Fibroblast of villous mesenchyme (primary cell): ENCODE data around the gene PLCG1. TPM values are rescaled to one million over a fixed set of nuclear protein-coding genes. Genes with fewer than 3 reads are reported as not detected.
"Not testable (repeated sequence)": the region's sequence is repeated elsewhere in the genome, so short reads cannot be mapped to it uniquely, and the experiment has no call there.

ENCODE experiments used
- DNase-seq: peaks from one replicate; pipeline ENCODE4 v3.0.0-alpha.2; 2010; ENCODE audit warnings: low read depth
- H3K4me3 ChIP-seq: 2 replicates; pipeline ENCODE4 v1.5.1; 2011; ENCODE audit warnings: low read depth, mild to moderate bottlenecking, low read length
- total RNA-seq: library from RNA; depleted of rRNA; stranded (reverse); fragments of >200 nt; gene quantifications from 2 replicates; pipeline ENCODE4 v1.2.3, GENCODE V29; 2012
- TF ChIP-seq, protein P1 (sequence below): IDR thresholded peaks from 2 replicates; pipeline ENCODE4 v1.5.1; 2012; ENCODE audit warnings: low read depth, mild to moderate bottlenecking, low read length; ENCODE audit not compliant: insufficient read depth

Gene PLCG1
- total RNA-seq, 1 donor = 60.9 TPM

DNA sequence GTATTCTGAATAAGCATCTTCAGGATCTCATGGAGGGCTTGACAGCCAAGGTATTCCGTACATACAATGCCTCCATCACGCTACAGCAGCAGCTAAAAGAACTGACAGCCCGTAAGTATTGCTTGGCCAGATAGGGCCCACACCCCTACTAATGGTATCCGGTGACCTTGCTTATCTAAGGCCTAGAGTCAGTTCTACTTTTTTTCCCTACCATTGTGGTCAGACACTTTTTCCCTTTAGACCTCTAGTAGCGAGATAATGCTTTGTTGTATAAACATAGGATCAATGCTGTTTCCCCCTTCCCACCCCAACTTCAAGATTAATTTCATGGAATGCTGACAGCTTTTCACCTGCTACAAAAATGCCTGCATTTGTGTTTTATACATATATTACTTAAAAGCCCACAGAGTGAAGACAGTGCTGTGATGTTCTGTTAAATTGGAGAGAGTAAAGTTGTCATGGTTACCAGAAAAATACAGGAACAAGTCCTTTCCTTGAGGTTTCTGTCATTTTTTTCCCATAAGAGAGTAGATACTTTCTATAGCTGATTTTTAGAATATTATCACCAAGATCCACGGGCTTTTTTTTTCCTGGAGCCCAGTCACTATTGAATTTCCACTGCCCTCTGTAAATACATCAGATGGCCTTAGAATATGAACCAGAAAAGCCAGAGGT is 20.9 kb upstream of the PLCG1 start:
- no peak for DNase-seq
- no peak overlapping the region for H3K4me3 ChIP-seq
- TF ChIP-seq, protein P1, sequence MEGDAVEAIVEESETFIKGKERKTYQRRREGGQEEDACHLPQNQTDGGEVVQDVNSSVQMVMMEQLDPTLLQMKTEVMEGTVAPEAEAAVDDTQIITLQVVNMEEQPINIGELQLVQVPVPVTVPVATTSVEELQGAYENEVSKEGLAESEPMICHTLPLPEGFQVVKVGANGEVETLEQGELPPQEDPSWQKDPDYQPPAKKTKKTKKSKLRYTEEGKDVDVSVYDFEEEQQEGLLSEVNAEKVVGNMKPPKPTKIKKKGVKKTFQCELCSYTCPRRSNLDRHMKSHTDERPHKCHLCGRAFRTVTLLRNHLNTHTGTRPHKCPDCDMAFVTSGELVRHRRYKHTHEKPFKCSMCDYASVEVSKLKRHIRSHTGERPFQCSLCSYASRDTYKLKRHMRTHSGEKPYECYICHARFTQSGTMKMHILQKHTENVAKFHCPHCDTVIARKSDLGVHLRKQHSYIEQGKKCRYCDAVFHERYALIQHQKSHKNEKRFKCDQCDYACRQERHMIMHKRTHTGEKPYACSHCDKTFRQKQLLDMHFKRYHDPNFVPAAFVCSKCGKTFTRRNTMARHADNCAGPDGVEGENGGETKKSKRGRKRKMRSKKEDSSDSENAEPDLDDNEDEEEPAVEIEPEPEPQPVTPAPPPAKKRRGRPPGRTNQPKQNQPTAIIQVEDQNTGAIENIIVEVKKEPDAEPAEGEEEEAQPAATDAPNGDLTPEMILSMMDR = no peak

DNA sequence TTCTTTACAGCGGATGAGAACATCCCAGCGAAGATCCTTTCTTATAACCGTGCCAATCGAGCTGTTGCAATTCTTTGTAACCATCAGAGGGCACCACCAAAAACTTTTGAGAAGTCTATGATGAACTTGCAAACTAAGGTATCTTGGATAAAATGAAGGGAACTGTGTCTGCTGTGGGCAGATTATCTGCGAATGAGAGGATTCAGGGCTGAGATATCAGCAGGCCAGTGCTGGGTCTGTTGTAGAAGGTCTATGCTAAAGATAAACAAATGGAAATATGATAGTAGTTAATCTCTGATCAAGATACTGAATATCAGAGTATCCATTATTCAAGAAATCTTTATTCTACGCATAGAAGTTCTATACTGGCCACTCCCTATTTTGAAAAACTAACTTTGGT is 19.2 kb upstream of the PLCG1 start:
- not testable (repeated sequence) for H3K4me3 ChIP-seq, DNase-seq
- TF ChIP-seq, protein P1 = peak; percentile 7

DNA sequence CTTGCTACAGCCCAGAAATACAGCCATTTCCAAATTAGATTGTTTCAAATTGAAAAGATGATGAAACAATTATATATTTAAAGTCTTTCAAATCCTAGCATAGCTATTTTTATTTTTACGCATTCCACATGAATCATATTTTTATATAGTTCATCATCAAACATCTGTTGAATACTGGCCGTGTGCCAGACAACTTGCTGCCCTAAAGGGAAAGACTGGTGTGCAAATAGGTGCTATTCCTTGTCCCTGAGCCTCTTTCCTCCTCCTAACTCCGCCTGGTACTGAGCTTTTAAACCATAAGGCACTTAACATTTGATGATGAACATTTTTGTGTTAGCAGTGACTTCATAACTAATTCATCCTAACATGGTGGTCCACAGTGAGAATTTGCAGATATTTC is 18.7 kb upstream of the PLCG1 start:
- H3K4me3 ChIP-seq = no peak overlapping the region
- DNase-seq = no peak
- TF ChIP-seq, protein P1 = no peak

DNA sequence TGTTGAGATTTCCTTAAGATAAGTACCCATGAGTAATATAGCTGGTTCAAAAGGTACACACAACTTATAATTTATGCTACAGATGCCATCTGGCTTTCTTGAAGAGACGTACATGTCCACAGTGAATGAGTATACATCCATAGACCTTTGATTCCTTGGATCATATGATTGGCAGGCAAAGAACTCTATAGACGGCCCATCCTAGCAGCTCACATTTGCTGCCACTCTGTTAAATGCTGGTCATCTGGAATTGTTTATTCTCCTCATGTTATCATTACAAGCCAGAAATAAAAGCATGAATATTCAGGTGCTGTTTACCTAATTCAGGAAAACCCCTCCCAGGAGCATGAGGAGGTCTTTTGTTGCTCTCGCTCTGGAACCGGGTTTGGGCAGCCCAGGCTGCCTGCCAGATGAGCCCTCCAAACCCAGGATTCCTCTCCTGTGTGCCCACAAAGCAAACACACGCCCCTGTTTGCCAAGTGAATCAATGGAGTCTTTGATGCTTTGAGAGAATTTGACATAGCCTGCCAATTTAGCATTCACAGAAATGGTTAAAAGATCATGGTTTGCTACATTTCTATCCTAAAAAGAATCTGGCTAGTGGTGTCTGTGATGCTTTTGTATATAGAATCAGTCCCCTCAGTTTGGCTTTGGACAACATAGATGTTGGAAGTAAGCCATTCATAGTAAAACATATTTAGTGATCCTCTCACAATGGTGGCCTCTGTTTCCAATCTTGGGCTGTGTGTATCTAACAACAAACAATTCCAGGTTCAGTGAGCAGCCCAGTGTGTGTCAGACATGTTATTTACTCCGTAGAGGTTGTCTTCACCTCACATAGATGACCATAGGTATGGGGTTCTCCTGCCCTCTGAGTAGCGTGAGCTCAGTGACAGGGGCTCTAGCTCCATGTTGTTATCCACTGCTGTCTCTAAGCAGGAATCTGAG is 17.5 kb upstream of the PLCG1 start:
- no peak for DNase-seq
- H3K4me3 ChIP-seq = no peak overlapping the region
- TF ChIP-seq, protein P1 = no peak

DNA sequence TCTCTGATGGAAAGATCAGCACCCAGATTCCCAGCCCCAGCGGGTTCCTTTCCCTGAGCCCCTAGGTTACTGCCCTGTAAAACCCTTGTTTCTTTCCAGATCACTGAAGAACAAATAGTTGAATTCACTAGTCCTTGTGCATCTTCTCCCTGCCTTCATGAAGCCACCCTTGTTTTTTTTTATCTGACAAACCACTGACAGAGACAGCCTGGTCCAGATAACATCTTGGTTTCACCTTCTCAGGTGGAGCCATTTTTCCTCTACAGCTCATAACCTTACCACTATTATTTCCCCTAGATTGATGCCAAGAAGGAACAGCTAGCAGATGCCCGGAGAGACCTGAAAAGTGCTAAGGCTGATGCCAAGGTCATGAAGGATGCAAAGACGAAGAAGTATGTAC is 15.9 kb upstream of the PLCG1 start:
- DNase-seq = no peak
- H3K4me3 ChIP-seq = no peak overlapping the region
- TF ChIP-seq, protein P1 = no peak

DNA sequence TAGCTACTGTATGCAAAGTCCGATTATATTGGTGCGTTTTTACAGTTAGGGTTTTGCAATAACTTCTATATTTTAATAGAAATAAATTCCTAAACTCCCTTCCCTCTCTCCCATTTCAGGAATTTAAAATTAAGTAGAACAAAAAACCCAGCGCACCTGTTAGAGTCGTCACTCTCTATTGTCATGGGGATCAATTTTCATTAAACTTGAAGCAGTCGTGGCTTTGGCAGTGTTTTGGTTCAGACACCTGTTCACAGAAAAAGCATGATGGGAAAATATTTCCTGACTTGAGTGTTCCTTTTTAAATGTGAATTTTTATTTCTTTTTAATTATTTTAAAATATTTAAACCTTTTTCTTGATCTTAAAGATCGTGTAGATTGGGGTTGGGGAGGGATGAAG is 13.7 kb upstream of the PLCG1 start:
- TF ChIP-seq, protein P1 = no peak
- no peak overlapping the region for H3K4me3 ChIP-seq
- no peak for DNase-seq
